ENCODE results near the gene PEMT. TPM values are rescaled to one million over a fixed set of nuclear protein-coding genes. Genes with fewer than 3 reads are reported as not detected.

PEMT gene
- total and polyA plus RNA-seq, 2 of the 8 experiments (the other 6 are each of a cell fraction or from before 2014, with no cell fraction given): 42.0 to 118 TPM

GRCh38 chr17:17514993-17515933 is 76.2 kb downstream of the PEMT start (continued):
- TF ChIP-seq MAX (IDR thresholded peaks at IDR 0.05): 0 out of 2 replicates have a peak, but pooled peaks have one; percentile 12
- no peak for TF ChIP-seq FOSL1 (IDR thresholded peaks at IDR 0.05; ENCODE audit: insufficient read depth, low read depth, low read length)

All from H1 (cell line).